Skin of body (tissue), 2 donors: ENCODE data around the gene BDKRB2. TPM values are rescaled to one million over a fixed set of nuclear protein-coding genes. Genes with fewer than 3 reads are reported as not detected.

Source experiments
- DNase-seq: peaks from one replicate; lab custom pipeline; 2025; lab: John Stamatoyannopoulos, UW
- total RNA-seq: library from RNA; depleted of rRNA; stranded (reverse); fragments of >200 nt; gene quantifications from one replicate; pipeline ENCODE4 v1.2.3, GENCODE V29; 2014

The BDKRB2 gene
- total RNA-seq, 1 donor from 2014 or later: 2.7 TPM

- no peak for DNase-seq
Observed at GRCh38 chr14:96197969-96198368, 6.7 kb upstream of the BDKRB2 start.

GRCh38 chr14:96198430-96199130 lies 6.1 kb upstream of the BDKRB2 start:
- no peak for DNase-seq

GRCh38 chr14:96201157-96201556 lies 3.5 kb upstream of the BDKRB2 start:
- no peak for DNase-seq

- DNase-seq: no peak
Observed at GRCh38 chr14:96201965-96202364, 2.7 kb upstream of the BDKRB2 start.

DNA sequence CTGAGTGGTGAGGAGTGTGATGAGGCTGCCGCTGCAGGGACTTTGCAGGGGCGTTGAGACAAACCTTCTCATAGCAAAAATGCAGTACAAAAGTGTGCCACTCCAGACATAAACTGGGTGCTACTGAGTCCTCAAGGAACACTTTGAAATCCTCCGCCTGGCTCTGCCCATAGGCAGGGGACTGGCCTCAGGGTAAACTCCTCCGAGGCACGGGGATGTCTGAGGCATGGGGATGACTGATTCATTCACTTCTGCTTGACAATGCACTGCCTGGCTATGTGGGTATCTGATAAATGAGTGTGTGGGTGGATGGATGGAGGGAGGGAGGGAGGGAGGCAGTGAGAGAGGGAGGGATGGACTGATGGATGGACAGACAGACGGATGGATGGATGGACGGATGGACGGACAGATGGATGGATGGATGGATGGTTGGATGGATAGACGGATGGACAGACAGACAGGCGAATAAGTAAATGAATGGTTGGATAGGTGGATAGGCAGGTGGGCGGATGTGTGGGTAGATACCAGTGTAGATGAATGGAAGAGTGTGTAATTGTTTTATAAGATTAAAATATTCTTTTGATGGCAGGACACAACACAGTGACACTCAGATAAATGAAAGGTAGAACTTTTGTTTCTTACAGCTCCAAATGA lies 2.1 kb upstream of the BDKRB2 start:
- no peak for DNase-seq

GRCh38 chr14:96203116-96203515 lies 1.5 kb upstream of the BDKRB2 start:
- no peak for DNase-seq

DNA sequence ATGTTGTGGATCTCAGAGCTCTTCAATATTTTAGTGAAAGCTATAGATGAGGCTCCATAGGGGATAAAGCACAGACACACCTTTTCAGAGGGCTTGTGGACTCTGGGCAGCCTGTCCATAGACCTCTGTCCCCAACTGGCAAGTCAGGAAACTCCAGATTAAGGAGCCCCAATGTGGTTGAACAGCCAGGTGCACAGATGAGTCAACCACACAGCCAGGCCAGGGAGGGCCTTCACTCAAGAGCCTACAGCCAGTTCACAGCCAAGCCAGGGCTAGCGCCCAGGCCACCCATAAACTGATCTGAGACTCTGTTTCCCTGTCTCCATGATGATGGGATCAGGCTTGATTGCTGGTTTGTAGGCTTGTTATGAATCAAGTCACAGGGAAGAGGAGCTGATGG lies 1.0 kb upstream of the BDKRB2 start:
- no peak for DNase-seq

DNA sequence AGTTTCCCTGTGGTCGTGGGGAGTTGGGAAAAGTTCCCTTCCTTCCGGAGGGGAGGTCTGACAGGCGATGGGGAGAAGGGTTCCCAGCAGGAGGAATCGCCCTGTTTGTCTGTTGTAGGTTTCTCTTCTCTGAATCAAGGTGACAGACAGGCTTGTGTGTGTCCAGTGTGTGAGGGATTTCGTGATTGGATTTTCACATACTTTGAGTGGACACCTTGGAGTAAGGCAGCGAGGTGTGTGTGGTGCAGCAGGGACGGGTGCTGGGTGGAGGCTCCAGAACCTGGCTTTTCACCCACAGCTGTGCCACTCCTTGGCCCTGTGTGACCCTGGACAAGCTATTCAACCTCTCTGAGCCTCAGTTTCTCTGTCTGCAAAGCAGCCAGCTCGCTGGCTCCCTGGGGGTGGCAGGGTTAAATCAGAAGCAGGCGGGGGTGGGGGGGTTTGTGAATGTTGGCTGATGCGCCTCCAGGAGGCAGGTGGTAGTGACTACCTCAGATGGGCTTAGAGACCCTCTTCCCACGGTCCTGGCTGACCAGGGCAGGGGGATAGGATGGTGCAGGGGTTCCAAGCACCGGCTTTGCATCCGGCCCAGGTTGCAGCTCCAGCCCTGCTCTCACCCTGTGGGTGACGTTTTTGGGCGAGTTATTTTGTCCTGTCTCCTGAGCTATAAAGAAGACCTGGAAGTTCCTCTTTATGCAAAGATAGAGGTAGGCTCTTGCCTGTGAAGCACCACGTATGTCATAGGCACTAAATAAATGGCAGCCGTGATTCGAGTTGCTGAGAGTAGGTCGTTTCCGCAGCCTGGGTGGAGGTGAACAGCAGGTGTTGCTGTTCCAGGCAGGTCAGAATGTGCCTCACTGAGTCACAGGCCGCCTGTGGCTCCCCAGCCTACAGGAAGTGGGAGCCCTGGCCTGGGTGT lies 679 bp downstream of the BDKRB2 start:
- DNase-seq: no peak

DNA sequence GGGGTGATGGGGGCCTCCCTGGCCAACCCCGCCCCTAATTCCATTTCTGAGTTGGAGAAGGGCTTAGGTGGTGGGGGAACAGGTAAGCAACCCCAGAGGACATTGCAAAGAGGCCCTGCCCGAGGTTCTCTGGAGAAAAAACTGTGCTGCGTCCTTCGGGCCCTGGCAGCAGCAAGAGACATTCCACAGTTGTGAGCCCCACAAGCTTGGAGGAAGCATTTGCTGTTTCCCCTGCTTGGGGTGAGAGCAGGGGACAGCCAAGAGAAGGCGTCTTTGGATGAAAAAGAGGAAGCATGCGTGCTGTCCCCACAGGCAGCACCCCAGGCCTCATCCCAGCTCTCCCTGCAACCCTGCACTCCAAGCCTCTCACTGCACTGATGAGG lies 1.3 kb downstream of the BDKRB2 start:
- no peak for DNase-seq

DNA sequence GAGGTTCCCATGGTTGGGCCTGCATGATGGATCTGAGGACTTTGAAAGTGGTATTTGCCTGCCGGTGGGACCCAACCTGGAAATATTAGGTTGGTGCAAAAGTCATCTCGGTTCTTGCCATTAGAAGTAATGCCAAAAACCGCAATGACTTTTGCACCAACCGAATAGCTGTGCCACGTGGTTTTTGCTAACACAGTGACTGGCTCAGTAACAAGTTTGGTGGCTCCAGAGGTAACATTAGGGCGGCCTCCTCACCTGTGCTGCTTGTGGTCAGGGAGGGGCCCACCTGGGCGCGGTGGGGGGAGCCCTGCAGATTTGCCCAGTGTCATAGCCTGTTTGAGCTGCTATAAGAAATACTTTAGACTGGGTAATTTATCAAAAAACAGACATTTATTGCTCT lies 1.8 kb downstream of the BDKRB2 start:
- DNase-seq: no peak

GRCh38 chr14:96207686-96208085 lies 3.0 kb downstream of the BDKRB2 start:
- DNase-seq: no peak

DNA sequence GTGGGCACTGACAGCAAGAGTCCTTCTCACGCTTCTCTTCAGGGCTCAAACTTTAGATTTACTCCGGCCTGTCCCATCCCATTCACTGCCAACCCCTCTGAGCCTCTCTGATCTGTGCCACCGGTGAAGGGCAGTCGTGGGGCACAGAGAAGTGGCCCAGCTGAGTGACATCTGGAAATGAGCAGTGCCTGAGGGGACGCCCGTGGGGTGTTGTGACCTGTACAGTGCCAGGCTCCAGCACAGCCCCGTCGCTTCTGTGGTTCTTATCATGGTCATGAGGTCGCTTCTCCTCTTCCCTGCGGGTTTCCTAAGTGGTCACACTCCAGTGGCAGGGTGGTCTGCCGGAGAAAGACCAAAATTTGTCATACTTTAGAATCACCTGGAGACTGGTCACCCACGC lies 4.1 kb downstream of the BDKRB2 start:
- no peak for DNase-seq

DNA sequence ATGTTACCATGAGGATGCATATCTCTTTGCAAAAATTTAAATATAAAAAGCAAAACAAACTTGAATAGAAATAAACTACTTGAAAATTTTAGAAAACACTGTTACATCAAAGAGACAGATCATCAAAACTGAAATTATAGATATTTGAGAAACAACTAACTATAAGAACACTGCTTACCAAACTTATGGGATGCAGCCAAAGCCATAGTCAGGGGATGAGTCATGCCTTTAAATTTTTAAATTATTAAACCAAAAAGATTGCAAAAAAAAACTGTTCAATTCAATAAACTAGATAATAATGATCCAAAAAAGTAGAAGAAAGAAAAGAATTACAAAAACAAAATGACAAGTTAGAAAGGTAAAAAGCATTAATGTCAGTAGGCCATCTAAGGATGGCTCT lies 7.5 kb downstream of the BDKRB2 start:
- DNase-seq: no peak

- no peak for DNase-seq
Observed at GRCh38 chr14:96212896-96213295, 8.3 kb downstream of the BDKRB2 start.

DNA sequence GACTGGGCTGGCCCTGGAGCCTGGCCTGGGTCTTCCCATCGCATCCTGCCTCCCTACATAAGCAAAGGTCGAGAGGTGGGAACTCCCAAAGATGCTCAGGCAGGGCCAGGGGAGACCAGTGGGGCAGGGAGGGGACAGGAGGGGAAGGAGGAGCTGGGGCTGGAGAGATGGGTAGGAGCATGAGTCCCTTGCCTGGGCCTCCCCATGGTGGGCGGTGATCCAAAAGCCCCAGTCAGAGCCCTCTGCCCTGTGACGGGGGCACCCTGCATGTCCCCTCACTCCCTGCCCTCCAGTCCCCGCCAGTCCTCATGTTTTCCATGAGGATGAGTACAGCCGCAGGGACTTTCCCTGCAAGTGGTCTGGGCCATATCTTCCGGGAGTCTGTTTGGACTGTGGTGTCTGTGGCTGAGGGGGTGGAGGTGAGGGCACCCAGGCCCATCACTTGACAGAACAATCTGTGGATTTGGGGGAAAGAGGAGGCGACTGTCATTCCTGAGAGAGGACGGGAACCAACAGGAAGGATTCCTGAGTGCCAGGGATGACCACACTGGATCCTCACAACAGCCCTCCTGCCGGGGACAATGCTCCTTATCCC lies 9.3 kb downstream of the BDKRB2 start:
- no peak for DNase-seq

DNA sequence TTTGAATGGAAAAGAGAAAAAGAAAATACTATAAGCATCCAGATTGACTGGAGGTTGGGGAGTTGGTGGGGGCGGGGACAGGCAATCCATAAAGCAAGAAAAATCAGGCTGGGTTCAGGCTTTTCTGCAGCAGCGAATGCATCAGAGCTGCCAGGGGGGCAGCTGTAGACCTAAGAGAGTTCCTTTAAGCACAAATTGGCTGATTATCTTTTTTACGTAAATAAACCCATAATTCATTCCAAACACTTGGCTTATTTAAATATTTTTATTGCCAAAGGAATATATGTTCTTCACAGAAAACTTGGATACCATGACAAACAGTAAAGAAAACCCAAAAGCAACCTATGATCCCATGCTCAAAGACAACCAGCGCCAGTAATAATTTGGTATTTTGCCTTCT lies 10.2 kb downstream of the BDKRB2 start:
- peak; percentile 66 for DNase-seq

DNA sequence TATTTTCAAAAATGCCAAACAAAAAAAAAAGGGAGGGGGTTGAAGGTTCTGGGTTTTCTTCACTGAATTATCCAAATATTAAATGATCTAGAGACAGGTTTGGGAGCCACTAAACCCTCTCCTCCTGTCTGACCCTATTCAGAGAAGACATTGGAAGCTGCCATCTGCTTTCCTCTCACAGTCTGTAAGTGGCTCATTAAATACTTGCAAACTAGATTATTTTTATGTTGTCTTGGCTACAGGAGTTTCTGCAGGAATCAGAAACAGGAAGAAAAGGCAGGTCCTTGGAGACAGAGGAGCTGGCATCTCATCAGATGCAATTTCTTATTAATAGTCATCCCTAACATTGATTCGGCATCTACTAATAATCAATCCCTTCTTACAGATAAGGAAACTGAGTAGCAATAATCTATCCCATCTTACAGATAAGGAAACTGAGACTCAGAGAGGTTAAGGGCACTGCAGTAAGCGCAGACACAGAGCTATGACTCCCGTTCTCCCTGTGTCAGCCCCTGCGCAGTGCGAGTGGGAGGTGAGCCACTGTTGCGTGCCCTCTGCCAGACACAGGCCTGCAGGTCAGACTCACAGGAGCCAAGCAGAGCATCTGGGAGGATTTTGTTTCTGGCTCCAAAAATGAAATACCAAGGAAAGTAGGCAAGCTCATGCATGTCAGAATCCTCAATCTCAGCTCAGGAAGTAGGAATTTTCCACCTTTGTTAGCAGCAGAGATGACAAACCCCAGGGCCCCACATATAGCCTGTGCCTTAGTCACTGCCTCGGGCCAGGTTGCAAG lies 11.0 kb downstream of the BDKRB2 start:
- no peak for DNase-seq

GRCh38 chr14:96216627-96217026 lies 12.0 kb downstream of the BDKRB2 start:
- DNase-seq: no peak

GRCh38 chr14:96217376-96217913 lies 12.8 kb downstream of the BDKRB2 start:
- DNase-seq: no peak

GRCh38 chr14:96221109-96221650 lies 16.5 kb downstream of the BDKRB2 start:
- DNase-seq: no peak

DNA sequence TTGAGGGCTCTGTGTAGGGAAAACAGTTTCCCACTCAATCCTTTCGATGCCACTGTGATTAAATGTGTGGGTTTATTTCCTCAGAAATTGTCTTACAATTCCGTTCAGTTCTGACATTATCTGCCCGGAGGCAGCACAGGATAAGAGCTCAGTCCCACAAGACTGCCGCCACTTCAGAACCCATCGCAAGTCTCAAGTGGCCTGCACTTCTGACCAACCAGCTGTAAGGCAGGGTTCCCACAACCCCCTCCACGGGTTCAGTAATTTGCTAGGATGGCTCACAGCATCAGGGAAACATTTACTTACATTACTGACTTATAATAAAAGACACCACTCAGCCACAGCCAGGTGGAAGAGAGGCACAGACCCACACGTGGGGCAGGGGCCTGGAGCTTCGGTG lies 17.2 kb downstream of the BDKRB2 start:
- DNase-seq: no peak
